Effector CD8-positive, alpha-beta T cell (primary cell): ENCODE data around the gene FRMD6.
"Not testable (repeated sequence)": the region's sequence is repeated elsewhere in the genome, so short reads cannot be mapped to it uniquely, and the experiment has no call there.

Source experiments
- DNase-seq: peaks from one replicate; lab custom pipeline; 2025; lab: John Stamatoyannopoulos, UW

Gene FRMD6

DNA sequence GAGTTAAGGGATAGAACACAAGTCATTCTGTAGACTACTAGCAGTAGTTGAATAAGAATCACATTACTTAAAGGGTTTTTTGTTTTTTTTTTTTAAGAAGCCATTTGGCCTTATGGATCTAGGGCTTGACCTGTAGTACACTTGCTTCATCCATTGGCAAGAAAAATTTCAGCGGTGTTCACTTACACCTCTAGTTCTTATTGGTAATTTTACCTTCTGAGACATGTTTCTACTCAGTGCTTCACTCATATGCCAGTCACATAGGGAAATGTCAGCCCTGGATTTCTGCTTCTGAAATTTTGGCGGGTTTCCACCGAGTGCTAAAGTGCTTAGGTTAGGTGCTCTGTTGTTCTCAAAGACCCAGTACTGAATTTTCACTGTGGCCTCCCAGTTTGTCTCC lies 72.9 kb downstream of the FRMD6 start:
- DNase-seq: no peak

DNA sequence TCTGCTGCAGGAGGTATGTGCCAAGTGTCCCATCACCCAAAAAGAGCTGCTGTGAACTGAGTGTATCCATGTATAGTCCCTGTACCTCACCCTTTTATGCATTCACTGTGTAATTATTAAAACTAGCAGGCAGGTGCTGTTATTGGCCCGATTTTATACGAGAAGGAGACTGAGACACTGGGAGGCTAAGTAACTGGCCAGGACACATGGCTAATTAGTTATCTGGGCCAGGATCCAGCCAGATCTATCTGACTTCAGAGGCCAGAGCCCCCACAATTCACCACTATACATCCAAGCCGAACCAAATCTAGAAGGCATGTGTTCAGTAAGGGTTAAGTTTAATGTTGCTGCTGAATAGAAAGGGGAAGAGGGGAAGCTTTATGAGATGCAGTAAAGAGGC lies 73.4 kb downstream of the FRMD6 start:
- no peak for DNase-seq

DNA sequence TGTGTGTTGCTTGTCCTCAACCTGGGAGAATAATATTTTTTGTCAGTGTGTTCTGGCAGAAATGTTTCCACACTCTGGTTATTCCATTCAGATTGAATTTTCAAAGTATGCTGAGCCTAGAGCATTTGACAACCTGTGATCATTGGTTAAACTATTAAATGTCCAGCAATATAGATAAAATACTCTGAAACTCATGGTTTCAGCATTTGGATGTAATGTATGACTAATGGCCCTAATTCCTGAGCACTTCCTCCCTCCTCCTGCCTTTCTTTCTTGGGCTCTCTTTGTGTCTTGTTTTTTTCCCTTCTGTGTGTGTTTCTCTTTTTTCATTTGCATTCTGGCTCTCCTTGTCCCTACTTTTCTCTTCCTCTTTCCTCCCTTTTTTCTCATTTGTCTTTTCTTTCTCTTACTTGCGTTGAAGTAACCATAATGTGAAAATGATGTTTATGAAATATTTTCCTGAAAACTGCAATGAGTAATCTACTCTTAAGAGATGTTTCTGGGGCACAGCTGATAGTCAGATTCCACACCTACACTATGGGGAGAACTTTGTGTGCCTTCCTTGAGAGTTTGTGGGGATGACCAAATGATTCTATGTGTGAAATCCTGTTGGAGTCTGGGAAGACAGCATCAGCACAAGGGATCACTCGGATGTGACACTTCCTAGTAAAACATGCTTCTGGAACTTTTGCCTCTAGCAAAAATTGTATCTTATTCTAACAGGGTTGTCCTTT lies 74.6 kb downstream of the FRMD6 start:
- no peak for DNase-seq

DNA sequence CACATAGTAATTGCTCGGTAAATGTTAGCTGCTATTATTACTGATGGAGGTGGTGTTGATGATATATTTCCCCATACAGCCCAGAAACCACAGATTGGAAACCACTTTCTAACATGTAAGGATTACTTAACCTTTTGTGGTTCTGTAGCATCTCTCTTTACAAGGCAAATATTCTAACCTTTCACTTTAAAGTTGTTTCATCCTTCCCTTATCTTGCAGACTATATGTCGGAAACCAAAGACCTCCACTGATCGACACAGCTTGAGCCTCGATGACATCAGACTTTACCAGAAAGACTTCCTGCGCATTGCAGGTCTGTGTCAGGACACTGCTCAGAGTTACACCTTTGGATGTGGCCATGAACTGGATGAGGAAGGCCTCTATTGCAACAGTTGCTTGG lies 75.8 kb downstream of the FRMD6 start:
- no peak for DNase-seq

DNA sequence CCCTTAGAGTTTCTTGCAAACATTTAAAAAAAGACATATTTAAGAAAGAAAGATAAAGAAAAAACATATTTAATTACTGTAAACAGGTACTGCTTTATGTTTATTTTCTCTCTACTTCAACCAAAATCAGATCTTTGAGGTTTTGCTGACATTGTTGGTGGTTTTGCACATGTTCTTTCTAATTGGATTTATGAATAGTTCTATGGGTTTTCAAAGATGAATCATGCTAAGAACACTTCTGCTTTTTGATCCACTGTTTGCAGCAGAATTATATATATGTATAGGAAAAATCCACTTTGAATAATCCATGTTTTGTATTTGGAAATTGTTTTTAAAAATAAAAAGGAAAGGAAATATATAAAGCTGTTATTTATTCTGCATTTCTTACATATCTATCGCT lies 78.4 kb downstream of the FRMD6 start:
- no peak for DNase-seq

DNA sequence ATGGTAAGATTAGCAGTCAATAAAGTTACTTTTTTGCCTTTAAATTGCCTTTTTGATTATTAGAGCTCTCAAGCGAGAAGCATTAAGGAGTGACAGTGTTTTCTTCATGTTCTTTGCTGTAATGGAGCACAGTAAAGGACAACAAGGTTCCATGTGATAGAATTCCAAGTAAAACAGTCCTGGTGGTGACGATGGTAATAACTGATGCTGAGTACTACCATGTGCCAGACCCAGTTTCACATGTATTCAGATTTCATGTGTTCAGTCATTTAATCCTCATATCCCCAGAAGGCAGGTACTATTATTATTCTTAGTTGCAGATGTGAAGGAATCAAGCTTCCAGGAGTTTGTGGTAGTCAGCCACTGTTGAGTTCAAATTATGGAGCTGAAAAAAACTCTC lies 79.0 kb downstream of the FRMD6 start:
- no peak for DNase-seq

DNA sequence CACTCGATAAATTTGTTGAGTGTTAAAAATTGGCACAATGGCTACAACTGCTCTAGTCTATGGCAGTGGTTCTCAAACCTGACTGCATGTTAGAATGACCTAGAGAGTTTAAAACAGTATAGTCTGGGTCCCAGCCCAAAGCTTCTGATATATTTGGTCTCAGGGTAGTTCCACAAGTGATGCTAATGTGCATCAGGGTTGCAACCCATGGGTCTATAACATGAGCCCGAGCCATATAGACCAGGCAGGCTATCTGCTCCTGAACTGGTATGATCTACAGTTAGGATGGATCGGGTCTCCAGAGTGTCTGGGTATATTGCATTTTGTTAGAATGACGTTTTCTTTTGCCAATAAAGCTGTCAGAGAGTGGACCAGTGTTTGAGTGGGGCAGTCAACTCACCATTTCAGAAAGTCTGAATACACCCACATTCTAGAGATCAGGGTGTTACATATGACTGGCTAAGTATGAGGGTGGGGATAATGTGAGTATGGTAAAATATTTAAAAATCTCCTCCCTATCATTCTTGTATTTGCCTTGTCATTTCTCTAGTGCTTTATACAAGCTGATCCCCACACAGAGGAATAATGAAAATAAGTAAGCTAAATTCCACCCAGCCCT lies 80.9 kb downstream of the FRMD6 start:
- no peak for DNase-seq

DNA sequence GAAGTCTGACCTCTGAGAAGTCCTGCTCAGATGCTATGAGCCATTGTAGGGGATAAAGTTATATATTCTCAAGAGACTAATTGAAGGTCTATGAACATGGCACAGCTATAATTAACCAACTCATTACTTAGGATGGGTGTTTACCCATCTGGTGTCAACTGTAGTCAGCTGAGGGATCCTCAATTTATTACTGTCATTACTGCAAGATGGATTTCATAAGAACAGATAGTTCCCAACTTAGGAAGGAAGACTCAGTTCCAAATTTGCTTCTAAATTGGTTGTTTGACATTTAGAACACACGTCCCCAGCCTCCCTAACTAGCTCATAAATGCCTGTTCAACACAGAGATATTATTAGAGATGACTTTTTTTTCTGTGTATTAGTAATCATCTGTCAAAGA lies 81.4 kb downstream of the FRMD6 start:
- no peak for DNase-seq

DNA sequence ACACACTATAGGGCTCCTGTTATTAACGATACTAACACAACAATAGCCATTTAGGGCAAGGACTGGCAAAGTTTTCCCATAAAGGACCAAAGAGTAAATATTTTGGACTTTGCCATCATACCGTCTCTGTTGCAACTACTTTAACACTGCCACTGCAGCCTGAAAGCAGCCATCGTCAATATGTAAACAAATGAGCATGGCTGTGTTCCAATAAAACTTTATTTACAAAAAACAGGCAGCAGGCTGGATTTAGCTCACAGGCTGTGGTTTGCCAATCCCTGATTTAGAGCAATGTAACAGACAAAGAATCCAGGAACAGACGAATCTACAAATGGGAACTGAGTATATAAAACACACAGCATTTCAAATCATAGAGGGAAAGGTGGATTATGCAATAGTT lies 84.1 kb downstream of the FRMD6 start:
- no peak for DNase-seq

DNA sequence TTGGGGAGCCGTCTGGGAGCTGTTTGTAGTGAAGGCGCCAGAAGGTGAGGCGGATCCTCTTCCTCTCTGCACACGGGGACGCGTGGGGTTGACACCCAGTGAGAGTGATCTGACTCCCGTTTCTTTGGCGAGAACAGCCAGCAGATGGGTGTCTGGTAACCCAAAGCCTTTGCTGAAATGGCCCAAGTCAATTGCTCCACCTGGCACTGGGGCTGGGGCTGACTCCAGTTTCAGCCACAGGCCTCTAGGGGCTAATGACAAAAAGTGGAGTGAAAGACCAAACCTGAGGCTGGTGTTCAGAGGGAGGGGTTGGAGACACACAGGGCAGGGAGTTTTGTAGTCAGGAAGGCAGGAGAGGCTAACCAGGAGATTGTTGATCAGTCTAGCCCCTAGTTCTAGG lies 87.0 kb downstream of the FRMD6 start:
- DNase-seq: no peak

DNA sequence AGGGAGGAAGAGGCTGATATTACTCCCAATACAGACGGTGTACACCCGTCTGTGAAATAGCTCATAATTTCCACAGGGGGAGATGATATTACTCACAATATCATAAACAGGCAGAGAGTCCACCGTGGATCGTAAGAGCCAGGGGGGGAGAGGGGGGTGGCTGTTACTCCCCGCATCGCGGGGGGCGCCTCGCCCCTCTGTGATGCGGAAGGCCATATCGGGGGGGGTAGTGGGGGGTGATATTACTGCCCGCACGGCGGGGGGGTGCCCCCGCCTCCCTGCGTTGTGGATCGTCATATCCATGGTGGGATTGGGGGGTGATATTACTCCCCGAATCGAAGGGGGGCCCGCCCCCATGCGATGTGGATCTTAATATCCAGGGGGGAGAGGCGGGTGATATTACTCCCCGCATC lies 91.9 kb downstream of the FRMD6 start:
- DNase-seq: no peak

DNA sequence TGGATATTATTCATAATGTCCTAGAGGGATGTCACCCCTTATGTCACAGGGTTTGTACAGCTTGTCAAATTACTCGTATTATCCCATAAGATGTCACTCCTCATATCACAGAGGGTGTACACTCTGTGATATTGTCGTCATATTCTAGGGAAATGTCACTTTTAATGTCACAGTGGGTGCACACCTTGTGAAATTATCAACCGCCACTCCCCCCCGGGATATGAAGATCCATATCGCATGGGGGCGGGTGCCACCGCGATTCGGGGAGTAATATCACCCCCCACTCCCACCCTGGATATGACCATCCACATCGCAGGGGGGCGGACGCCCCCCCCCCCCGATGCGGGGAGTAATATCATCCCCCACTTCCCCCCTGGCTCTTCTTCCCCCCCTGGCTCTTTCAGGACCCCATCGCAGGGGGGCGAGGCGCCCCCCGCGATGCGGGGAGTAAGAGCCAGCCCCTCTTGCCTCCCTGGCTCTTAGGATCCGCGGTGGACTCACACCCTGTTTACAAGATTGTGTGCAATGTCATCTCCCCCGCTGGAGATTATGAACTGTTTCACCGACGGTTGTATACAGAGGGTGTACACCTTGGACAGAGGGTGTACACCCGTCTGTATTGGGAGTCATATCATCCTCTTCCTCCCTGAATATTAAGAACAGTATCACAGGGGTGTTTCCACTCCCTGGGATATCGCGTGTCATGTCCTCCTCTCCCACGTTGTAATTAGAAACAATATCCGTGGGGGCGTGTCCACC lies 92.8 kb downstream of the FRMD6 start:
- no peak for DNase-seq

DNA sequence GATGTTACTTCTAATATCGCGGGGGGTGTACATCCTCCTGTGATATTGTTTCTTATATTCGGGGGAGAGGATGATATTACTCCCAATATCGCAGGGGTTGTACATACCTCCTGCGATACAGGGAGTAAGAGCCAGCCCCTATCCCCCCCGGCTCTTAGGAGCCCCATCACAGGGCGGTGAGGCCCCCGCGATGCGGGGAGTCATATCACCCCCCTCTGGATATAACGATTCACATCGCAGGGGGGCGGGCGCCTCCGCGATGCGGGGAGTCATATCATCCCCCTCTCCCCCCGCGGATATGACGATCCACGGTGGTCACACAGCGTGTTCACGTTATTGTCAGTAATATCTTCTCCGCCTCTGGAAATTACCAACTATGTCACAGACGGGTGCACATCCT lies 95.1 kb downstream of the FRMD6 start:
- DNase-seq: not testable (repeated sequence)

DNA sequence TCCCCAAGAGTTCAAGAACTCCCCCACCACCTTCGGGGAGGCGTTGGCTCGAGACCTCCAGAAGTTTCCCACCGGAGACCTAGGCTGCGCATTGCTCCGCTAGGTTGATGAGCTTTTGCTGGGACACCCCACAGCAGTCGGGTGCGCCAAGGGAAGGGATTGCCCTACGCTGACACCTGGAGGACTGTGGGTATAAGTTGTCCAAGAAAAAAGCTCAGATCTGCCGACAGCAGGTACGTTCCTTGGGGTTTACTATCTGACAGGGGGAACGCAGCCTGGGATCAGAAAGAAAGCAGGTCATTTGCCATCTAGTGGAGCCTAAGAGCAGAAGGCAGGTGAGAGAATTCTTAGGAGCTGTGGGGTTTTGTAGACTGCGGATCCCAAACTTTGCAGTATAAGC lies 98.8 kb downstream of the FRMD6 start:
- DNase-seq: no peak

DNA sequence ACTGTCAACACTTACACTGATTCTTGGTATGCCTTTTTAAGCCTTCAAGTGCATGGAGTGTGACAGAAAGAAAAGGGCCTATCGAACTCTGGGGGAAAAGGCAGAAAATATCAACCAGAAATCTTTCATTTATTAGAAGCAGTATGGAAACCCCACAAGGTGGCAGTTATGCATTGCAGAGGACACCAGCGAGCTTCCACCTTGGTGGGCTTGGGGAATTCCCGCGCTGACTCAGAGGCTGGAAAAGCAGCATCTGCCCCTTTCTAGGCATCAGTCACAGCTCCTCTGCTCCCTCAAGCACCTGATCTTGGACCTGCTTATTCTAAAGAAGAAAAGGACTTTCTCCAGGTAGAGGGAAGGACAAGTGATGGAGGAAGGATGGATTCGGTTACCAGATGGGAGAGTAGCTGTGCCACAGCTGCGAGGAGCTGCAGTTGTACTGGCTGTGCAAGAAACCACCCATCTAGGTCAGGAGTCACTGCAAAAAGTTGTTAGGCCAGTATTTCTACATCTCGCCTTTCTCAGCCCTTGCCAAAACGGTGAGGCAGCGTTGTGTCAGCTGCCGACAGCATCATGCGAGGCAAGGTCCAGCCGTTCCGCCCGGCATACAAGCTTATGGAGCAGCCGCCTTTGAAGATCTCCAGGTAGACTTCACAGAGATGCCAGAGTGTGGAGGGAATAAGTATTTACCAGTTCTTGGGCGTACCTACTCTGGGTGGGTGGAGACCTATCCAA lies 100.1 kb downstream of the FRMD6 start:
- not testable (repeated sequence) for DNase-seq

DNA sequence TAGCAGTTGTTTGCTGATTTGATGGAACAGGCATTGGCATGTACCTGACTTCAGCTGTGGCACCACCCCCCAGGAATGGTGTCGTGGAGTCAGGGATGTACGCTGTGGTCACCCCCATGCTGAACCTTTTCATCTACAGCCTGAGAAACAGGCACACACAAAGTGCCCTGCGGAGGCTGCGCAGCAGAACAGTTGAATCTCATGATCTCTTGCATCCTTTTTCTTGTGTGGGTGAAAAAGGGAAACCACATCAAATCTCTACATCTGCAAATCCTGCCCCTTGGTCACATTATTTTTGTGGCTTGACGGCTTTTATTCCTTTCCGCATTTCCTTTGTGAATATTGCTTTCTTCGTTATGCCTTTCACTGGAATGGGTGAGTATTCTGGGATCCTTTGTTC lies 106.0 kb downstream of the FRMD6 start:
- not testable (repeated sequence) for DNase-seq

DNA sequence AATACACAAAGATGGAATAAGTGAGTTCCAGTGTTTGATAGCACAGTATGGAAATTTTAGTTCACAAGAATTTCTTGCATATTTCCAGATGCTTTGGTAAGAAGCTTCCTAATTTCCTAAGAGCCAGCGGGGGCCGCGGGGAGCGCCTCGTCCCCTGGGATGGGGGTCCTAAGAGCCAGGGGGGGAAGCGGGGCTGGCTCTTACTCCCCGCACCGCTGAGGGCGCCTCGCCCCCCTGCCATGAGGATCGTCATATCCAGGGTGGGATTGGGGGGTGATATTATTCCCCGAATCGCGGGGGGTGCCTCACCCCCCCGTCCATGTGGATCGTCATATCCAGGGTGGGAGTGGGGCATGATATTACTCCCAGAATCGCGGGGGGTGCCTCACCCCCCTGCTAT lies 108.2 kb downstream of the FRMD6 start:
- no peak for DNase-seq

DNA sequence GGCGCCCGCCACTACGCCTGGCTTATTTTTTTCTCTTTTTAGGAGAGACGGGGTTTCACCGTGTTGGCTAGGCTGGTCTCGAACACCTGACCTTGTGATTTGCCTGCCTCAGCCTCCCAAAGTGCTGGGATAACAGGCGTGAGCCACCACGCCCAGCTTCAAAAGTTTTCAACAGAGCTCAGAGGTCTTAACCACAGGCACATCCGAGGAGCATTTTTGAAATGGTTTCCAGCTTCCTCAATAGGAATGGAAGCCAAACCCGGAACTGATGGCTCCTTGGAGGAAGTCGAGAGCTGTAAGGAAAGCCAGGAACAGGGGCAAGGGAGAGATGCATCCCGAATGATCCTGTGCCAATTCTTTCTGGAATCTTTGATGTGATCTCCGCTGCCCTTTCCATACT lies 114.0 kb downstream of the FRMD6 start:
- not testable (repeated sequence) for DNase-seq

DNA sequence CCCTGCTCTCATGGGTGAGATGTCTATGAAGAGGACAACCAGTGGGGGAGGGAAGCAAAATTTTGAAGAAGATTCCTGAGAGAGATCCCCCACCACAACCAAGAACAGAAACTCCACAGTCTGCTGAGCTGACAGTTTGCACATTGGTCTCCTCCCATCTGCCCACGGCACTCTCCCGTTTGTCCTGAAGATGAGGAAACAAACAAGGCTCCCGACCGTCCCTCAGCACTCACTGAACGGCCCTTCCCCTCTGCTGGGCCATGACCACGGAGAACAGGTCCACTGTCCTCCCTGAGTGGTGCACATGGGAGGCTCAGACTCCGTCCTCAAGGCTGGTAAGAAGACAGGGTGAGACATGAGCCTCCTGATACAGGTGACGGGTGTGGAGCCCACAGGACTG lies 114.9 kb downstream of the FRMD6 start:
- not testable (repeated sequence) for DNase-seq

DNA sequence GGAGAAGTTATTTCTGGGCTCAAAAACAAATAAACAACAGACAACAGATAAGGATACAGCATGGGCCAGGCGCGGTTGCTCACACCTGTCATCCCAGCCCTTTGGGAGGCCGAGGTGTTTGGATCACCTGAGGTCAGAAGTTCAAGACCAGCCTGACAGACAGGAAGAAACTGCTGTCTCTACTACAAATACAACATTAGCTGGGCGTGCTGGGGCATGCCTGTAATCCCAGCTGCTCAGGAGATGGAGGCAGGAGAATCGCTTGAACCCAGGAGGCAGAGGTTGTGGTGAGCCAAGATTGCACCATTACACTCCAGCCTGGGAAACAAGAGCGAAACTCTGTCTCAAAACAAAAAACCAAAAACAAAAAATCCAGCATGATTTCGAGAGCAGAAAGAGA lies 117.6 kb downstream of the FRMD6 start:
- not testable (repeated sequence) for DNase-seq

DNA sequence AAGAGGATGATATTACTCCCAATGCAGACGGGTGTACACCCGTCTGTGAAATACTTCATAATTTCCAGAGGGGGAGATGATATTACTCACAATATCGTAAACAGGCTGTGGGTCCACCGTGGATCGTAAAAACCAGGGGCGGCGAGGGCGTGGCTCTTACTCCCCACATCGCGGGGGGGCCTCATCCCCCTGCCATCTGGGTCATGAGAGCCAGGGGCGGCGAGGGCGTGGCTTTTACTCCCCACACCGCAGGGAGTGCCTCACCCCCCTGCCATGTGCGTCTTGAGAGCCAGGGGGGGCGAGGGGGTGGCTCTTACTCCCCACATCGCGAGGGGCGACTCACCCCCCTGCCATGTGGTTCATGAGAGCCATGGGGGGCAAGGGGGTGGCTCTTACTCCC lies 122.5 kb downstream of the FRMD6 start:
- DNase-seq: no peak

DNA sequence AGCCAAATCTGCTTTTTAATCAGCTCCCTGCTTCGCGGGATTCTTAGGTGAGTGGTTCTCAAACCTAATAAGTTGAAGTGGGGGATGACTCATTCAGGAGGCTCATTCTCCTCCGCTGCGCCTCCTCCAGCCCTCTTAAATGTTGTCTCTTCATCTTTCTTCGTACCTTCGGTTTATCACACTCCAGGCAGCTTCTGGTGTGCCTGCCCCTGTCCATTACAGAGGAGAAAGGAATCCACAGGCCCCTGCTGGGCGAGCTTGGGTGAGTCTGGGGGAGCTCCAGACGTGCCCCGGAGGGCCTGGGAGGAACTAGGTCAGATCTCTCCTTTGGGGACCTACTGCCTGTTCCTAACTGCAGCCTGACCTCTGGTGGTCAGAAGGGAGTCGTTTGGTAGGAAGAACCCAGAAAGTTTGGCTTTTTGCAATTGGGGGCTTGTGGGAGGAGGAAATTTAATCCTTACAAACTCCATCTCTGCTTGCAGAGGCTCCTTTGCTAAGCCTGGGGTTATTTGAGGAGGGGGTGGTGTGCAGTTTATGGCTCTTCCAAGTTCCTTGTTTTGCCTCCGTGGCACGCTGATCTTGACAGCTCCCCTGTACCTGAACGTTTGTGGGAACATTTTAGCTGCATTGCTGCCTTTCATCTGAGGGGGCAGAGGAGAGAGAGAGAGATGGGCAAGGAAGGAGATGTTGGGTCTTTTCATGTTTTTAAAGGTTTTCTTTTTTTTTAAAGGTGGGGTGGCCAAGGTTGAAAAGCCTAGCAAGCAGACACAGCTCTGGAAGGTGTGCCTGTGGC lies 124.6 kb downstream of the FRMD6 start:
- no peak for DNase-seq
